Kidney tubule cell (primary cell): ENCODE data around the gene GRHPR.

Experiments
- DNase-seq: peaks from one replicate; pipeline ENCODE4 v3.0.0-alpha.2; 2018; ENCODE audit warnings: low spot score

Gene GRHPR

DNA sequence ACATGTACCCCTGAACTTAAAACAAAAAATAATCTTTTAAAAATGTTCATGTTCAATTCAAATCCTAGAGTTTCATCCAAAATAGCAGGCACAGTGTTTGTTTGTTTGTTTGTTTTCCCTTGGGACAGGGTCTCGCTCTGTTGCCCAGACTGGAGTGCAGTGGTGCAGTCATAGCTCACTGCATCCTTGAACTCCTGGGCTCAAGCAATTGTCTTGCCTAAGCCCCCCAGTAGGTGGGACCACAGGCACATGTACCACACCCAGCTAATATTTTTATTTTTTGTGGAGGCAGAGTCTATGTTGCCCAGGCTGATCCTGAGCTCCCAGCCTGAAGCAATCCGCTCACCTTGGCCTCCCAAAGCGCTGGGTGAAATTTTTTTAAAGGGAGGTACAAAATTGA lies 58.3 kb downstream of the GRHPR start:
- no peak for DNase-seq

DNA sequence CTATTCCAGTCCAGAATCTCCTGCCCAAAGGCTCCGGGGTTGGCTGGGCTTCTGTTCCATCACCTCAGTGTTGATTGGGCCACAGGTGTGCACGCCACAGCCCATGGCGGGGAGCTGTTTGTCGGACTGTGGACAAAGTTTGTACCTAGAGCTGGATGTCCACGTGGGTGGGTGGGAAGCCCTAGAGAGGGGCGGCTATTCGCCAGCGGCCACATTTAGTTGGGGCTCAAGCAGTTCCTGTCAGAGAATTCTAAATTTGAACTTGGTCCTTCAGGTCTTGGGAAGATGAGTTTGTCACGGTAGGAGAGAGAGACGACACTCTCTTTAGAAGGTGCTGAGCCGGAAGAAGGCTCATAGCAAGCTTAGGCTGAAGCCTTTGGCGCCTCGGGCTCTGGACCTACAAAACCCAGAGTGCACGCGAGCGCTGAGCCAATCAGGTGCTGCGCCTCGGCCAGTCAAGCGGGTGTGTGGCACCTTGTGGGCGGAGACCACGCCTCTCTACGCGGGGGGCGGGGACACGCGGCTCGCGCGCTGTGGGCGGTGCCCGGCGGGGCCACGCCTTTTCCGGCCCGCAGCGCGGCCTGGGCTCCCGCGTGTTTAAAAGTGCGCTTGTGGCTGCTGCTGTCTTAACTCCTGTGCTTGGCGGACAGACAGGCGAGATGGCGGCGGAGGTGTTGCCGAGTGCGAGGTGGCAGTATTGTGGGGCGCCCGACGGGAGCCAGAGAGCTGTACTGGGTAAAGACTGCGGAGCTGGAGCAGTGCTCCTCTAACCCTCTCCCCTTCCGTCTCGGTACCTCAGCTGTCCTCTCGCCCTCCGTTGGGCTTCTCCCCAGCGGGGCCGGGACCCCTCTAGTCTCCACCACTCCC lies 63.1 kb downstream of the GRHPR start, which contains the start of gene POLR1E:
Gene POLR1E (plus strand): TSS at position 560 of the 867 bp plus-strand sequence. CDS start 100 bp downstream, at position 660.
- peak; percentile 96 for DNase-seq

DNA sequence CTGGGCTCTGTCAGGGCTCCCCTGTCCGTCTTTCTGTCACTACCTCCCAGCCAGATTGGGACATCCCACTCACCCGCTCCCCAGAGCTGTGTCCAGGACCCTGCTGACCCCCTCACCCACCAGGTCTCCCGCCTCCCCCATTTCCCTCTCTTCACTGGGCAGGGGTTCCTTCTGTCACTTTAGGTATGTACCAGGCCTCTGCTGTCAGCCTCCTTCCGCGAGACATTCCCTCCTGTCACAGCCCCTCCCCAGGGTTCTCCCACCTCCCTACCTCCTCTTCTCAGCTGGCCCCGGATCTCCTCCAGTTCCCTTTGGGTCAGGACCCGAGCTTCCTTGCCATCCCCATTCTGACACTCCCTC lies 63.7 kb downstream of the GRHPR start:
- DNase-seq = no peak
